ENCODE measurements around the gene VMP1. TPM values are rescaled to one million over a fixed set of nuclear protein-coding genes. Genes with fewer than 3 reads are reported as not detected.
"Not testable (repeated sequence)": the region's sequence is repeated elsewhere in the genome, so short reads cannot be mapped to it uniquely, and the experiment has no call there.

The VMP1 gene
- total RNA-seq, 1 experiment from 2014 or later: 72.8 TPM

- TF ChIP-seq, protein P1, sequence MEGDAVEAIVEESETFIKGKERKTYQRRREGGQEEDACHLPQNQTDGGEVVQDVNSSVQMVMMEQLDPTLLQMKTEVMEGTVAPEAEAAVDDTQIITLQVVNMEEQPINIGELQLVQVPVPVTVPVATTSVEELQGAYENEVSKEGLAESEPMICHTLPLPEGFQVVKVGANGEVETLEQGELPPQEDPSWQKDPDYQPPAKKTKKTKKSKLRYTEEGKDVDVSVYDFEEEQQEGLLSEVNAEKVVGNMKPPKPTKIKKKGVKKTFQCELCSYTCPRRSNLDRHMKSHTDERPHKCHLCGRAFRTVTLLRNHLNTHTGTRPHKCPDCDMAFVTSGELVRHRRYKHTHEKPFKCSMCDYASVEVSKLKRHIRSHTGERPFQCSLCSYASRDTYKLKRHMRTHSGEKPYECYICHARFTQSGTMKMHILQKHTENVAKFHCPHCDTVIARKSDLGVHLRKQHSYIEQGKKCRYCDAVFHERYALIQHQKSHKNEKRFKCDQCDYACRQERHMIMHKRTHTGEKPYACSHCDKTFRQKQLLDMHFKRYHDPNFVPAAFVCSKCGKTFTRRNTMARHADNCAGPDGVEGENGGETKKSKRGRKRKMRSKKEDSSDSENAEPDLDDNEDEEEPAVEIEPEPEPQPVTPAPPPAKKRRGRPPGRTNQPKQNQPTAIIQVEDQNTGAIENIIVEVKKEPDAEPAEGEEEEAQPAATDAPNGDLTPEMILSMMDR (IDR thresholded peaks at IDR 0.05): no peak
- TF ChIP-seq, protein P2, sequence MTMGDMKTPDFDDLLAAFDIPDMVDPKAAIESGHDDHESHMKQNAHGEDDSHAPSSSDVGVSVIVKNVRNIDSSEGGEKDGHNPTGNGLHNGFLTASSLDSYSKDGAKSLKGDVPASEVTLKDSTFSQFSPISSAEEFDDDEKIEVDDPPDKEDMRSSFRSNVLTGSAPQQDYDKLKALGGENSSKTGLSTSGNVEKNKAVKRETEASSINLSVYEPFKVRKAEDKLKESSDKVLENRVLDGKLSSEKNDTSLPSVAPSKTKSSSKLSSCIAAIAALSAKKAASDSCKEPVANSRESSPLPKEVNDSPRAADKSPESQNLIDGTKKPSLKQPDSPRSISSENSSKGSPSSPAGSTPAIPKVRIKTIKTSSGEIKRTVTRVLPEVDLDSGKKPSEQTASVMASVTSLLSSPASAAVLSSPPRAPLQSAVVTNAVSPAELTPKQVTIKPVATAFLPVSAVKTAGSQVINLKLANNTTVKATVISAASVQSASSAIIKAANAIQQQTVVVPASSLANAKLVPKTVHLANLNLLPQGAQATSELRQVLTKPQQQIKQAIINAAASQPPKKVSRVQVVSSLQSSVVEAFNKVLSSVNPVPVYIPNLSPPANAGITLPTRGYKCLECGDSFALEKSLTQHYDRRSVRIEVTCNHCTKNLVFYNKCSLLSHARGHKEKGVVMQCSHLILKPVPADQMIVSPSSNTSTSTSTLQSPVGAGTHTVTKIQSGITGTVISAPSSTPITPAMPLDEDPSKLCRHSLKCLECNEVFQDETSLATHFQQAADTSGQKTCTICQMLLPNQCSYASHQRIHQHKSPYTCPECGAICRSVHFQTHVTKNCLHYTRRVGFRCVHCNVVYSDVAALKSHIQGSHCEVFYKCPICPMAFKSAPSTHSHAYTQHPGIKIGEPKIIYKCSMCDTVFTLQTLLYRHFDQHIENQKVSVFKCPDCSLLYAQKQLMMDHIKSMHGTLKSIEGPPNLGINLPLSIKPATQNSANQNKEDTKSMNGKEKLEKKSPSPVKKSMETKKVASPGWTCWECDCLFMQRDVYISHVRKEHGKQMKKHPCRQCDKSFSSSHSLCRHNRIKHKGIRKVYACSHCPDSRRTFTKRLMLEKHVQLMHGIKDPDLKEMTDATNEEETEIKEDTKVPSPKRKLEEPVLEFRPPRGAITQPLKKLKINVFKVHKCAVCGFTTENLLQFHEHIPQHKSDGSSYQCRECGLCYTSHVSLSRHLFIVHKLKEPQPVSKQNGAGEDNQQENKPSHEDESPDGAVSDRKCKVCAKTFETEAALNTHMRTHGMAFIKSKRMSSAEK (CRISPR knock-in tag; IDR thresholded peaks at IDR 0.05; ENCODE audit: borderline replicate concordance): 0 out of 2 replicates have a peak, but pooled peaks have one; percentile 2
Measured at GRCh38 chr17:59840329-59841090, 133.1 kb downstream of the VMP1 start (continued).

DNA sequence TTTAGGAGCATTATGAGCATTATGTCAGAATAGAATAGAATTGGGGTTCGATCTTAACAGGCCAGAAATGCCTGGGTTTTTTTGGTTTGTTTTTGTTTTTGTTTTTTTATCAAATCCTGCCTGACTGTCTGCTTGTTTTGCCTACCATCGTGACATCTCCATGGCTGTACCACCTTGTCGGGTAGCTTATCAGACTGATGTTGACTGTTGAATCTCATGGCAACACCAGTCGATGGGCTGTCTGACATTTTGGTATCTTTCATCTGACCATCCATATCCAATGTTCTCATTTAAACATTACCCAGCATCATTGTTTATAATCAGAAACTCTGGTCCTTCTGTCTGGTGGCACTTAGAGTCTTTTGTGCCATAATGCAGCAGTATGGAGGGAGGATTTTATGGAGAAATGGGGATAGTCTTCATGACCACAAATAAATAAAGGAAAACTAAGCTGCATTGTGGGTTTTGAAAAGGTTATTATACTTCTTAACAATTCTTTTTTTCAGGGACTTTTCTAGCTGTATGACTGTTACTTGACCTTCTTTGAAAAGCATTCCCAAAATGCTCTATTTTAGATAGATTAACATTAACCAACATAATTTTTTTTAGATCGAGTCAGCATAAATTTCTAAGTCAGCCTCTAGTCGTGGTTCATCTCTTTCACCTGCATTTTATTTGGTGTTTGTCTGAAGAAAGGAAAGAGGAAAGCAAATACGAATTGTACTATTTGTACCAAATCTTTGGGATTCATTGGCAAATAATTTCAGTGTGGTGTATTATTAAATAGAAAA, 133.8 kb downstream of the VMP1 start:
- CTCF ChIA-PET: interaction anchor here (0.7 to 2.5 kb wide), 6 partner anchors 9 to 196 kb away, joined by 3 to 13 read pairs (median 5); no protein-coding TSS in a partner anchor
- H3K36me3 Mint-ChIP-seq: peaks cover 52% of the 10 kb centered on the region
- peak overlapping the region; percentile 99 for H3K27ac Mint-ChIP-seq
- TF ChIP-seq ZNF671 (CRISPR knock-in tag; IDR thresholded peaks at IDR 0.05) (peak; percentile 38; the same call in 1 of the 2 replicates), PRRX2 (CRISPR knock-in tag; IDR thresholded peaks at IDR 0.05) (0 out of 2 replicates have a peak, but pooled peaks have one; percentile 55), NFATC4 (CRISPR knock-in tag; IDR thresholded peaks at IDR 0.05) (peak; percentile 19; the same call in 1 of the 2 replicates)
- not testable (repeated sequence) for DNase-seq (ENCODE audit: low spot score); H3K27me3 Mint-ChIP-seq (ENCODE audit: low read depth); H3K9me3 Mint-ChIP-seq; ATAC-seq
- H3K4me1 Mint-ChIP-seq: peaks cover 66% of the 10 kb centered on the region
- POLR2A ChIA-PET: interaction anchor here (0.8 to 1.4 kb wide), 6 partner anchors 12 to 222 kb away, joined by 3 to 6 read pairs (median 5); partner anchors contain the start of genes CLTC, PTRH2, RPS6KB1 and TUBD1
- peak overlapping the region; percentile 94 for H3K4me3 Mint-ChIP-seq

DNA sequence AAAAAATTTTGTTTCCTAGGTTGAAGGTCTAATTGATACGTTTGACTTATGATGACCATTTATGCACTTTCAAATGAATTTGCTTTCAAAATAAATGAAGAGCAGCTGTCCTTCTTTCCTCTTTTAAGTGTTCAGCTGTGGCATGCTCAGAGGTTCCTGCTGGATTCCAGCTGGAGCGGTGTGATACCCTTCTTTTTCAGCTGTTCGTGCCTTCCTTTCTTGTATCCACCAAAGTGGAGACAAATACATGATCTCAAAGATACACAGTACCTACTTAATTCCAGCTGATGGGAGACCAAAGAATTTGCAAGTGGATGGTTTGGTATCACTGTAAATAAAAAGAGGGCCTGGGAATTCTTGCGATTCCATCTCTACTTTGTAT, 134.4 kb downstream of the VMP1 start:
- H3K9me3 Mint-ChIP-seq: not testable (repeated sequence)

DNA sequence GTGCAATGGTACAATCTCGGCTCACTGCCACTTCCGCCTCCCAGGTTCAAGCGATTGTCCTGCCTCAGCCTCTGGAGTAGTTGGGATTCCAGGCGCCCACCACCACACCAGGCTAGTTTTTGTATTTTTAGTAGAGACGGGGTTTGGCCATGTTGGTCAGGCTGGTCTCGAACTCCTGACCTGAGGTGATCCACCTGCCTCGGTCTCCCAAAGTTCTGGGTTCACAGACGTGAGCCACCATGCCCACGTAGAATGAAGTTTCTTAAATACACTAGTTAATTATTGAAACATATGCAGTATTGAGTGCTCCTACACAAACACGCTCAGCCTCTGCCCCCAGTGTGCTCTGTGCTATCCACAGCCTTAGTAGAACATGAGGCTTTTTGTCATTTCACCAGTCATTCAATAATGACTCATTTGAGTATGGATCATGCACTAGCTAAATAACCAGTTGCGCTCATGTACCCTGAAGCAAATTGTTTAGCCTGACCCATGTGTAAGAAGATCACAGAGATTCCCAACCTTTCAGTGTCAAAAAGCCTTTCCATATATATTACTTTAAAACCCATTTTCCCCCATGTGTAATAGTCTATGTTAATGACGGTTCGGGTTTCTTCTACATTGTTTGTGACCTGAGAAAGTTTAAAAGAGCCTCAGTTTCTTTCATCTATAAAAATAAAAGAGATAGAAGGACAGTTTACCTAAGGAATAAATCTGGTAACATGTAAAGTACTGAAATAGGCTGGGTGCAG, 135.6 kb downstream of the VMP1 start:
- Mint-ChIP-seq H3K27me3 (ENCODE audit: low read depth) (no peaks in the 10 kb centered on the region), H3K4me1 (peaks cover 71% of the 10 kb centered on the region), H3K36me3 (peaks cover 49% of the 10 kb centered on the region), H3K4me3 (peak overlapping the region; percentile 12; the same call in 1 of the 2 replicates), H3K27ac (peak overlapping the region; percentile 91), H3K9me3 (no peaks in the 10 kb centered on the region)
- DNase-seq (ENCODE audit: low spot score): no peak
- ATAC-seq: no peak
- ChIA-PET POLR2A (interaction anchor here (0.6 to 1.3 kb wide), 4 partner anchors 11 to 136 kb away, joined by 3 to 5 read pairs (median 4); partner anchors contain the start of genes PTRH2 and VMP1), CTCF (interaction anchor here (0.6 to 1.0 kb wide), 2 partner anchors 11 to 50 kb away, joined by 3 read pairs; partner anchors contain the start of genes RPS6KB1 and TUBD1)
- TF ChIP-seq MXD4 (CRISPR knock-in tag; IDR thresholded peaks at IDR 0.05; ENCODE audit: borderline replicate concordance) (no peak), RORB (CRISPR knock-in tag; IDR thresholded peaks at IDR 0.05) (no peak), MYBL2 (CRISPR knock-in tag; IDR thresholded peaks at IDR 0.05) (no peak), ZNF396 (CRISPR knock-in tag; IDR thresholded peaks at IDR 0.05; ENCODE audit: borderline replicate concordance) (no peak), PRRX2 (CRISPR knock-in tag; IDR thresholded peaks at IDR 0.05) (peak; percentile 92; the same call in 1 of the 2 replicates), ZNF416 (CRISPR knock-in tag; IDR thresholded peaks at IDR 0.05) (0 out of 2 replicates have a peak, but pooled peaks have one; percentile 6), SP1 (CRISPR knock-in tag; conservative IDR thresholded peaks at IDR 0.05) (no peak), MAX (CRISPR knock-in tag; IDR thresholded peaks at IDR 0.05) (no peak)
- TF ChIP-seq, protein P3, sequence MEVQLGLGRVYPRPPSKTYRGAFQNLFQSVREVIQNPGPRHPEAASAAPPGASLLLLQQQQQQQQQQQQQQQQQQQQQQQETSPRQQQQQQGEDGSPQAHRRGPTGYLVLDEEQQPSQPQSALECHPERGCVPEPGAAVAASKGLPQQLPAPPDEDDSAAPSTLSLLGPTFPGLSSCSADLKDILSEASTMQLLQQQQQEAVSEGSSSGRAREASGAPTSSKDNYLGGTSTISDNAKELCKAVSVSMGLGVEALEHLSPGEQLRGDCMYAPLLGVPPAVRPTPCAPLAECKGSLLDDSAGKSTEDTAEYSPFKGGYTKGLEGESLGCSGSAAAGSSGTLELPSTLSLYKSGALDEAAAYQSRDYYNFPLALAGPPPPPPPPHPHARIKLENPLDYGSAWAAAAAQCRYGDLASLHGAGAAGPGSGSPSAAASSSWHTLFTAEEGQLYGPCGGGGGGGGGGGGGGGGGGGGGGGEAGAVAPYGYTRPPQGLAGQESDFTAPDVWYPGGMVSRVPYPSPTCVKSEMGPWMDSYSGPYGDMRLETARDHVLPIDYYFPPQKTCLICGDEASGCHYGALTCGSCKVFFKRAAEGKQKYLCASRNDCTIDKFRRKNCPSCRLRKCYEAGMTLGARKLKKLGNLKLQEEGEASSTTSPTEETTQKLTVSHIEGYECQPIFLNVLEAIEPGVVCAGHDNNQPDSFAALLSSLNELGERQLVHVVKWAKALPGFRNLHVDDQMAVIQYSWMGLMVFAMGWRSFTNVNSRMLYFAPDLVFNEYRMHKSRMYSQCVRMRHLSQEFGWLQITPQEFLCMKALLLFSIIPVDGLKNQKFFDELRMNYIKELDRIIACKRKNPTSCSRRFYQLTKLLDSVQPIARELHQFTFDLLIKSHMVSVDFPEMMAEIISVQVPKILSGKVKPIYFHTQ (CRISPR knock-in tag; IDR thresholded peaks at IDR 0.05): peak; percentile 92

More for the DNA sequence above, 134.4 kb downstream of the VMP1 start:
- peak overlapping the region; percentile 96 for H3K27ac Mint-ChIP-seq
- peaks cover 67% of the 10 kb centered on the region for H3K4me1 Mint-ChIP-seq
- not testable (repeated sequence) for DNase-seq (ENCODE audit: low spot score); H3K27me3 Mint-ChIP-seq (ENCODE audit: low read depth); ATAC-seq
- CTCF ChIA-PET: interaction anchor here (0.7 to 1.2 kb wide), 2 partner anchors 8 to 12 kb away, joined by 3 to 4 read pairs; no protein-coding TSS in a partner anchor
- peaks cover 52% of the 10 kb centered on the region for H3K36me3 Mint-ChIP-seq
- POLR2A ChIA-PET: interaction anchor here (0.8 to 1.3 kb wide), 3 partner anchors 15 to 56 kb away, joined by 3 read pairs; partner anchors contain the start of genes RPS6KB1 and TUBD1
- H3K4me3 Mint-ChIP-seq: peak overlapping the region; percentile 94

All from WTC11 (cell line).